ENCODE data around the gene FGD5.

GRCh38 chr3:14911651-14912050 lies 92.9 kb downstream of the FGD5 start:
- TF ChIP-seq POLR2A (IDR thresholded peaks at IDR 0.05) (no peak), CTCF (IDR thresholded peaks at IDR 0.05) (no peak)

Measured in heart left ventricle (tissue), 13 donors.